Esophagus muscularis mucosa (tissue), 4 donors: ENCODE measurements around the gene C1orf105. TPM values are rescaled to one million over a fixed set of nuclear protein-coding genes. Genes with fewer than 3 reads are reported as not detected.

ENCODE experiments used
- DNase-seq: peaks from one replicate; pipeline ENCODE4 v3.0.0-alpha.2; 2017; ENCODE audit errors: extremely low spot score
- H3K27ac ChIP-seq, 4 donors: fragments of 200-600 bp; sonication (generic); replicated peaks in 1 of 4; 1 replicate in 3 of 4; 2 replicates in 1 of 4; pipeline ENCODE4 v1.5.1; 2016 to 2019; ENCODE audit warnings: mild to moderate bottlenecking in 1 of 4
- H3K27me3 ChIP-seq, 4 donors: fragments of 200-600 bp; sonication (generic); one replicate each; pipeline versions ENCODE4 v1.5.1 to v1.6.0; 2016 to 2019
- H3K36me3 ChIP-seq, 4 donors: fragments of 200-600 bp; sonication (generic); one replicate each; pipeline ENCODE4 v1.5.1; 2016 to 2019
- H3K4me1 ChIP-seq, 4 donors: fragments of 200-600 bp; sonication (generic); one replicate each; pipeline ENCODE4 v1.5.1; 2016 to 2019
- H3K4me3 ChIP-seq, 4 donors: fragments of 200-600 bp; sonication (generic); 1 replicate in 2 of 4; 2 replicates in 2 of 4; pipeline ENCODE4 v1.5.1; 2016 to 2019; ENCODE audit warnings: mild to moderate bottlenecking in 4 of 4, moderate library complexity in 1 of 4
- H3K9me3 ChIP-seq, 4 donors: fragments of 200-600 bp; sonication (generic); 1 replicate in 3 of 4; 2 replicates in 1 of 4; pipeline ENCODE4 v1.5.1; 2016 to 2019
- CTCF ChIP-seq, 3 experiments: fragments of 200-600 bp in 2 of 3; fragments of 450-650 bp in 1 of 3; sonication (generic) in 2 of 3; IDR thresholded peaks; one replicate each; pipeline ENCODE4 v1.5.1; 2017 to 2019; ENCODE audit warnings: antibody characterized with exemption in 3 of 3, mild to moderate bottlenecking in 2 of 3, moderate library complexity in 1 of 3
- EP300 ChIP-seq: sonication (generic); formaldehyde crosslinking; IDR thresholded peaks from one replicate; pipeline ENCODE4 v1.6.1; 2017; ENCODE audit warnings: antibody characterized with exemption
- POLR2A ChIP-seq: fragments of 450-650 bp; IDR thresholded peaks from one replicate; pipeline ENCODE4 v1.6.1; 2017; ENCODE audit warnings: antibody characterized with exemption, moderate library complexity, mild to moderate bottlenecking, low read depth
- POLR2AphosphoS5 ChIP-seq, 2 donors: sonication (generic); formaldehyde crosslinking; IDR thresholded peaks; one replicate each; pipeline ENCODE4 v1.6.1; 2017; ENCODE audit warnings: antibody characterized with exemption in 2 of 2
- WGBS: methylation state at CpG from one replicate; pipeline ENCODE4 v1.1.5; 2018; 5-methylcytosine and 5-hydroxymethylcytosine counted together
- intact Hi-C: fragments of 100-400 bp; cut with DNase I; formaldehyde crosslinking; loops from one replicate; pipeline ENCODE4 v1.15.1; 2023
- total RNA-seq, 4 donors: library from RNA; depleted of rRNA; stranded (reverse); fragments of >200 nt; gene quantifications; one replicate each; pipeline versions ENCODE4 v1.1.0 to v1.2.1, GENCODE V29; 2016

Gene C1orf105
- total RNA-seq, 4 donors from 2014 or later: not detected

DNA sequence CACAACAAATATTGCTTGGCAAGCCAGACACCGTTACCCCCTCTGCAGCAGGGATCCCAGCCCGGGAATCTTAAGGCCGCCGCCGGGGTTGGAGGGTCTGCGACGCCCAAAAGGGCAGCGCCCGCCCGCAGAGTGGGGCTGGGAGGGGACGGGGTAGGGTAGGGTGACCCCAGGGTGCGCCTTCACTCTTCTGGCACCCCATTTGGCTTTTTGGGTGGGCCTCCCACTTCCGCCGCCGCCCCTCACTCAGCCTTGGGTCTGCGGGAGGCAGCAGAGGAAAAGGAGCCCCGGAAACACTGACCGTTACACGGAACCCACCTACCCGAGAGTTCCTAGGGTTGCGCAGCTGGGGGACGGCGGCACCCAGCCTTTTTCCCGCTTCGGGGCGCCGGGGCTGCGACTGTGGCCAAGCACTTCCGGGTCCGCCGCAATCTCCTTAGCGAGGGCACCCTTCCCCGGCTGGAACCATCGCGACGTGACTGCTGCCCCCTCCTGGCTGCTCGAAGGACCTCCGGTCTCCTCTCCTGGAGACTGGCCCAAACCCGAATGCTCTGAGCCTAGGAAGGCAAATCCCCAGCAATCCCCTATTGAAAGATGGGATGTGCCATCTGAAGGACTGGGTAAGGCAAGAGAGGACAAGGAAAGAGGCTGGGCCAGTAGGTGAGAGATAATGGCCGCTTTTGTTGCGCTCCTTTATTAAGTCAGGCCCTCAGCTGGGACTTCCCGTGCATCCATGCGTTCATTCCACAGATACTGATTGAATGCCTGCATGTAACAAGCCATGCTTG, 23.4 kb downstream of the C1orf105 start, which contains the start of gene PIGC:
Gene PIGC (minus strand): TSS at position 404 of the 788 bp plus-strand sequence. CDS start 1,447 bp downstream, outside the sequence.
- Histone ChIP-seq H3K4me1 (peaks cover 16 to 32% (median 22%) of the 10 kb centered on the region in 4 donors), H3K9me3 (no peaks in the 10 kb centered on the region), H3K36me3 (peaks cover 0 to 10% (median 0%) of the 10 kb centered on the region in 4 donors), H3K4me3 (peak within 1 kb of the TSS; percentile 69 to 90 (median 80)), H3K27ac (peak within 1 kb of the TSS; percentile 73 to 82 (median 80)), H3K27me3 (no peaks in the 10 kb centered on the region)
- WGBS: 16% methylated on average over 17 of the region's 43 CpGs
- TF ChIP-seq POLR2AphosphoS5 (IDR thresholded peaks at IDR 0.05) (peak; percentile 52 to 70), POLR2A (no peak), CTCF (IDR thresholded peaks at IDR 0.05) (peak; percentile 75 to 91 (median 81))
- DNase-seq: peak; percentile 96
- intact Hi-C loops: loop anchor here (5.0 kb wide), 4 partner anchors 88 to 642 kb away; partner anchors contain the start of gene SUCO

DNA sequence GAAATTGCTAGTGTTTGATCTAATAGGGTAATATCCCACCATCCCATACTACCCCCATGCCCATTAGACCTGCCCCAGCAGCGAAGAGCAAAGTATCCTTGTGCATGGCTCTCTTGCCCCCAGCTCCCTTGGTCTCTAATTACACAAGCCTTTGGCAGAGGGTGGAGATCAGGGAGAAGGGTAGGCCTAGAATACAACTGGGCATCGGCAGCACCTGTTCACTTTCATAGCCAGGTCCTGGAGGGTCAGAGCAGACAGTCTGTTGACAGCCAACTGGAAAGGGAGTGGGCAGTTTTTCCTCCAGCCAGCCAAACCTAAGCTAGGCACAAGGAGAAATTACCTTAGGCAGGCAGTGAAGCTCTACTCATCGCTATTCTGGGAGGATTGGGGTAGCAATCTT, 26.1 kb downstream of the C1orf105 start:
- WGBS: 100% methylated on average over 3 of the region's 3 CpGs
- peak; percentile 57 for DNase-seq
- Histone ChIP-seq H3K9me3 (no peaks in the 10 kb centered on the region), H3K36me3 (peaks cover 0 to 10% (median 0%) of the 10 kb centered on the region in 4 donors), H3K4me3 (no peak overlapping the region), H3K27me3 (no peaks in the 10 kb centered on the region), H3K4me1 (peaks cover 16 to 34% (median 29%) of the 10 kb centered on the region in 4 donors), H3K27ac (no peak overlapping the region)
- intact Hi-C loops: no loop called here
- TF ChIP-seq CTCF (IDR thresholded peaks at IDR 0.05) (no peak), EP300 (no peak), POLR2AphosphoS5 (IDR thresholded peaks at IDR 0.05) (no peak), POLR2A (no peak)

GRCh38 chr1:172447641-172448040, 27.2 kb downstream of the C1orf105 start:
- intact Hi-C loops: no loop called here
- peak; percentile 60 for DNase-seq
- WGBS: 61% methylated on average over 2 of the region's 2 CpGs
- H3K27me3 ChIP-seq: no peaks in the 10 kb centered on the region
- peaks cover 5 to 23% (median 18%) of the 10 kb centered on the region in 4 donors for H3K4me1 ChIP-seq
- H3K36me3 ChIP-seq: no peaks in the 10 kb centered on the region
- TF ChIP-seq POLR2A: no peak
- no peak for TF ChIP-seq EP300
- TF ChIP-seq POLR2AphosphoS5 (IDR thresholded peaks at IDR 0.05): no peak
- TF ChIP-seq CTCF (IDR thresholded peaks at IDR 0.05): no peak
- H3K9me3 ChIP-seq: no peaks in the 10 kb centered on the region
- no peak overlapping the region for H3K4me3 ChIP-seq
- no peak overlapping the region for H3K27ac ChIP-seq

DNA sequence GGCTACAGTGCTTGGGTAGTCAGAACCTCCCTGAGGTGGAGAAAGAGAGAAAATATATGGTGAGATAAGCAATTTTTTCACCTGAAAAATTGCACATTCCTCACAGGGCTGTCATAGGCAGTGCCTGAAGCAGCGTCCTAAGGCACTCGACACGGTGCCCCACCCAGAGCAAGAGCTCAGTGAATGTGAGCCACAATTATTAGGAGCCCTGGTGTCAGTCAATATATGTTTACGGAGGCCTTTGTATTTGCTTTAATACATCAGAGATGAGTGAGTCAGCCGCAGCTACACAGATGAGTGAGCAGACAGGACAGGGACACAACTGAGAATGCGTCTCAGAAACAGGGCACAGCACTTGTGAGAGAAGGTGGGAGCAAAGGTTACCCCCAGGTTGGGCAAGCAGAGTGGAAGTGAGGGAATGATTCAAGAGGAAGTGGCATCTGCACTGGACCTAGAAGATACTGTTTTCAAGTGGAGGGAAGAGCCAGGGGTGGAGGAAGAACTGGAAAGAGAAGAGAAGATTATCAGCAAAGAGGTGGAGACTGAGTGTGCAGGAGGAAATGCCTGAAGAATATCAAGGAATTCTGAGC, 28.6 kb downstream of the C1orf105 start:
- TF ChIP-seq EP300 (no peak), POLR2AphosphoS5 (IDR thresholded peaks at IDR 0.05) (no peak), POLR2A (no peak), CTCF (IDR thresholded peaks at IDR 0.05) (no peak)
- Histone ChIP-seq H3K4me3 (no peak overlapping the region), H3K4me1 (peaks cover 0 to 13% (median 10%) of the 10 kb centered on the region in 4 donors), H3K36me3 (no peaks in the 10 kb centered on the region), H3K27me3 (no peaks in the 10 kb centered on the region), H3K9me3 (no peaks in the 10 kb centered on the region), H3K27ac (no peak overlapping the region)
- 78% methylated on average over 6 of the region's 6 CpGs for WGBS
- no peak for DNase-seq
- intact Hi-C loops: no loop called here
